ENCODE measurements around the gene SH2B3. TPM values are rescaled to one million over a fixed set of nuclear protein-coding genes. Genes with fewer than 3 reads are reported as not detected.

SH2B3 gene
- total and polyA plus RNA-seq, 2 donors (not counting 1 experiment from before 2014, with no cell fraction given) = 21.9 to 69.4 TPM

DNA sequence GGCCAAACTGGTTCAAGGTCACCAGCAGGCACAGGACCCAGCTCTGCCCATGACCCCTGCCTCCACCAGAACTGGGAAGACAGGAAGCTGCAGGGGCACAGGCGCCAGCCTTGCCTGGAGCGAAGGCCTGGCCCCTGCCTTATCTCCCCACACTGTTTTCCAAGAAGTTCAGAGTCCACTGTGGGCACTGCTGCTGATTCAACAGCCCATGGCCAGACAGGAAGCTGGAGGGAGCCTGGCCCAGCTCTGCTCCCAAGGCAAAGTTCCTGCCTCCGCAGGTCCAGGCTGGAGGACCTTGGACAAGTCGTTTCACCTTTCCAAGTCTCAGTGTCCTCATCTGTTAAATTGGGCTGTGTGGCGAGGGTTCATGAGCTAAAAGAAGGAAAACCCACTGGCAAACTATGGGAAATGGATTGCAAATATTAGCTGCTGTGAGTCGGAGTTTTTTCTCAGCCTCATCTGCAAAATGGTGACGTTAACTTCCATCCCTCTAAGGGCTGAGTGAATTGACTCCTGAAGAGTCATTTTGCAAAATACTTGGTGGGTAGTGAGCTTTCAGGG, 38.0 kb upstream of the SH2B3 start:
- Mint-ChIP-seq H3K9me3 (ENCODE audit: insufficient read depth) (no peaks in the 10 kb centered on the region), H3K4me1 (peaks cover 38% of the 10 kb centered on the region), H3K27me3 (no peaks in the 10 kb centered on the region), H3K4me3 (peak overlapping the region; percentile 82), H3K27ac (no peak overlapping the region)
- H3K4me2 ChIP-seq (replicated peaks; ENCODE audit: low read depth, low read length, poor library complexity, severe bottlenecking) = peak overlapping the region; percentile 94
- ChIA-PET POLR2A (no interaction called here), CTCF (interaction anchor here (0.5 to 3.5 kb wide), 9 partner anchors 13 to 1806 kb away, joined by 3 to 24 read pairs (median 3); no protein-coding TSS in a partner anchor)
- no peaks in the 10 kb centered on the region for H3K9me3 ChIP-seq (ENCODE audit: control extremely low read depth in 1 of 3, control insufficient read depth in 2 of 3, insufficient read depth in 1 of 3, low read length in 2 of 3)
- no peak for DNase-seq
- WGBS (ENCODE audit: insufficient coverage) = 79% methylated on average over 6 of the region's 7 CpGs
- H3K27me3 ChIP-seq (replicated peaks in 1 of 4; ENCODE audit: control extremely low read depth in 1 of 4, control insufficient read depth in 3 of 4, insufficient read depth in 4 of 4, low read length in 3 of 4) = no peaks in the 10 kb centered on the region
- no peak overlapping the region for H3K27ac ChIP-seq (ENCODE audit: low read length in 2 of 2)
- peaks cover 0 to 4% of the 10 kb centered on the region in 2 experiments for H3K36me3 ChIP-seq (replicated peaks in 1 of 2; ENCODE audit: control extremely low read depth in 1 of 2, control insufficient read depth in 1 of 2, extremely low read depth in 1 of 2, insufficient read depth in 2 of 2, low read length in 1 of 2)
- peaks cover 20 to 25% of the 10 kb centered on the region in 2 donors for H3K4me1 ChIP-seq (ENCODE audit: control insufficient read depth in 2 of 2, insufficient read depth in 2 of 2, low read length in 2 of 2)
- intact Hi-C loops (cut with micrococcal nuclease) = loop anchor here (2.0 kb wide), 2 partner anchors 37 to 39 kb away; no protein-coding TSS in a partner anchor
- no peaks in the 10 kb centered on the region for H4K20me1 ChIP-seq (ENCODE audit: control insufficient read depth, insufficient read depth, low read length, poor library complexity, severe bottlenecking)
- TF ChIP-seq, protein P1, sequence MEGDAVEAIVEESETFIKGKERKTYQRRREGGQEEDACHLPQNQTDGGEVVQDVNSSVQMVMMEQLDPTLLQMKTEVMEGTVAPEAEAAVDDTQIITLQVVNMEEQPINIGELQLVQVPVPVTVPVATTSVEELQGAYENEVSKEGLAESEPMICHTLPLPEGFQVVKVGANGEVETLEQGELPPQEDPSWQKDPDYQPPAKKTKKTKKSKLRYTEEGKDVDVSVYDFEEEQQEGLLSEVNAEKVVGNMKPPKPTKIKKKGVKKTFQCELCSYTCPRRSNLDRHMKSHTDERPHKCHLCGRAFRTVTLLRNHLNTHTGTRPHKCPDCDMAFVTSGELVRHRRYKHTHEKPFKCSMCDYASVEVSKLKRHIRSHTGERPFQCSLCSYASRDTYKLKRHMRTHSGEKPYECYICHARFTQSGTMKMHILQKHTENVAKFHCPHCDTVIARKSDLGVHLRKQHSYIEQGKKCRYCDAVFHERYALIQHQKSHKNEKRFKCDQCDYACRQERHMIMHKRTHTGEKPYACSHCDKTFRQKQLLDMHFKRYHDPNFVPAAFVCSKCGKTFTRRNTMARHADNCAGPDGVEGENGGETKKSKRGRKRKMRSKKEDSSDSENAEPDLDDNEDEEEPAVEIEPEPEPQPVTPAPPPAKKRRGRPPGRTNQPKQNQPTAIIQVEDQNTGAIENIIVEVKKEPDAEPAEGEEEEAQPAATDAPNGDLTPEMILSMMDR (IDR thresholded peaks at IDR 0.05) = no peak
- no peak for TF ChIP-seq EZH2 (IDR thresholded peaks at IDR 0.05; ENCODE audit: borderline replicate concordance, insufficient read depth, low read depth, low read length, poor library complexity, severe bottlenecking)
- no peak for ATAC-seq (ENCODE audit: low read depth)
- H3K79me2 ChIP-seq (ENCODE audit: control insufficient read depth, insufficient read depth, low read length) = peaks cover 5% of the 10 kb centered on the region
- H3K9ac ChIP-seq (ENCODE audit: low read length) = peak overlapping the region; percentile 86
- H3K4me3 ChIP-seq (ENCODE audit: control extremely low read depth in 1 of 5, extremely low read depth in 1 of 5, insufficient read depth in 1 of 5, low read depth in 2 of 5, low read length in 4 of 5) = peak overlapping the region; percentile 46 to 73 (median 70)
- peak overlapping the region; percentile 84 for H2AFZ ChIP-seq (ENCODE audit: insufficient read depth, low read depth, low read length, poor library complexity, severe bottlenecking)

DNA sequence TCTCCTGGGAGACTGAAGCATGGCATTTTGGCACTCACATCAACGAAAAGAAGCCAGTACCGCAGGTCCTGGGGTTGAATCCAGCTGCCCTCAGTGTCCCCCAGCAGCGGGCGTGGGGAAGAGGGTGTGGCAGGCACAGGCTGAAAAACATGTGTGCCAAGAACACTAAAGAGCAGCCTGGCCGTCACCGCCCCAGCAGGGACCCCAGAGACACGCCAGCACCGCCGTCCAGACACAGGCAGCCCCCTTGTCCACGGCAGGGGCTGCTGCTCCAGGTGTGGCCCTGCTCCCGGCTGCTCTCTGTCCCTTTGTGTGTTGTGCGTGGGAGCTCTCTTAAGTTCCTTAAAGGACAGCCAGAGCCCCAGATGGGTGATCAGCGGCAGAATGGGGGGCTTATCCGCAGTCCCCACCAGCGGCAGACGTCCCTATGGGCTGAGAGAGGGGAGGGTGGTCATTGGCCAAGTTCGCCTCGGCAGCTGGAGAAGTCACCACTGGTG, 37.4 kb upstream of the SH2B3 start:
- Mint-ChIP-seq H3K27ac (no peak overlapping the region), H3K9me3 (ENCODE audit: insufficient read depth) (no peaks in the 10 kb centered on the region), H3K4me3 (peak overlapping the region; percentile 82), H3K27me3 (no peaks in the 10 kb centered on the region), H3K4me1 (peaks cover 37% of the 10 kb centered on the region)
- intact Hi-C loops (cut with micrococcal nuclease) = loop anchor here (2.0 kb wide), 2 partner anchors 38 kb away; no protein-coding TSS in a partner anchor
- DNase-seq (peak; percentile 43), ATAC-seq (ENCODE audit: low read depth) (peak; percentile 5)
- Histone ChIP-seq H4K20me1 (ENCODE audit: control insufficient read depth, insufficient read depth, low read length, poor library complexity, severe bottlenecking) (no peaks in the 10 kb centered on the region), H3K4me3 (ENCODE audit: control extremely low read depth in 1 of 5, extremely low read depth in 1 of 5, insufficient read depth in 1 of 5, low read depth in 2 of 5, low read length in 4 of 5) (peak overlapping the region; percentile 46 to 73 (median 70)), H3K27me3 (replicated peaks in 1 of 4; ENCODE audit: control extremely low read depth in 1 of 4, control insufficient read depth in 3 of 4, insufficient read depth in 4 of 4, low read length in 3 of 4) (no peaks in the 10 kb centered on the region), H3K9me3 (ENCODE audit: control extremely low read depth in 1 of 3, control insufficient read depth in 2 of 3, insufficient read depth in 1 of 3, low read length in 2 of 3) (no peaks in the 10 kb centered on the region), H3K36me3 (replicated peaks in 1 of 2; ENCODE audit: control extremely low read depth in 1 of 2, control insufficient read depth in 1 of 2, extremely low read depth in 1 of 2, insufficient read depth in 2 of 2, low read length in 1 of 2) (peaks cover 0 to 4% of the 10 kb centered on the region in 2 experiments), H3K4me1 (ENCODE audit: control insufficient read depth in 2 of 2, insufficient read depth in 2 of 2, low read length in 2 of 2) (peaks cover 20 to 25% of the 10 kb centered on the region in 2 donors), H2AFZ (ENCODE audit: insufficient read depth, low read depth, low read length, poor library complexity, severe bottlenecking) (peak overlapping the region; percentile 84), H3K27ac (ENCODE audit: low read length in 2 of 2) (peak overlapping the region in 1 of 2 donors; percentile 54), H3K9ac (ENCODE audit: low read length) (peak overlapping the region; percentile 86), H3K79me2 (ENCODE audit: control insufficient read depth, insufficient read depth, low read length) (peaks cover 5% of the 10 kb centered on the region), H3K4me2 (replicated peaks; ENCODE audit: low read depth, low read length, poor library complexity, severe bottlenecking) (peak overlapping the region; percentile 94)
- 4% methylated on average over 17 of the region's 18 CpGs for WGBS (ENCODE audit: insufficient coverage)
- ChIA-PET POLR2A (no interaction called here), CTCF (interaction anchor here (0.9 to 3.5 kb wide), 6 partner anchors 13 to 83 kb away, joined by 3 to 24 read pairs (median 4); no protein-coding TSS in a partner anchor)
- TF ChIP-seq, protein P1 (IDR thresholded peaks at IDR 0.05) = no peak
- no peak for TF ChIP-seq EZH2 (IDR thresholded peaks at IDR 0.05; ENCODE audit: borderline replicate concordance, insufficient read depth, low read depth, low read length, poor library complexity, severe bottlenecking)
